H1 (cell line): ENCODE results near the gene MYLK4. TPM values are rescaled to one million over a fixed set of nuclear protein-coding genes. Genes with fewer than 3 reads are reported as not detected.

ENCODE experiments used
- CTCF ChIA-PET: fragments of 300-600 bp; sonication (Branson Sonifier 250); formaldehyde crosslinking; loops from one replicate; lab custom pipeline; 2021; ENCODE audit not compliant: partially characterized antibody; lab: Charles Lee
- POLR2A ChIA-PET: fragments of 300-600 bp; sonication (Branson Sonifier 250); formaldehyde crosslinking; loops from one replicate; lab custom pipeline; 2021; ENCODE audit warnings: inconsistent platforms; ENCODE audit not compliant: partially characterized antibody; lab: Charles Lee
- DNase-seq, 2 experiments: peaks; one replicate each; pipeline versions ENCODE4 v3.0.0 to v3.0.0-alpha.2; 2010 to 2022; ENCODE audit warnings: low spot score in 2 of 2, low read depth in 1 of 2, mixed read lengths in 1 of 2
- FAIRE-seq: peaks from 2 replicates; lab custom pipeline; 2011; peaks lifted over from hg19 to GRCh38; lab: Jason Lieb, UNC
- H2AFZ ChIP-seq: 2 replicates; pipeline ENCODE4 v1.8.1; 2012; ENCODE audit warnings: low read length, inconsistent platforms
- H2AK5ac ChIP-seq: 2 replicates; pipeline ENCODE4 v1.6.1; 2013; ENCODE audit warnings: low read depth, low read length
- H2BK120ac ChIP-seq: replicated peaks from 2 replicates; pipeline ENCODE3; 2013; ENCODE audit warnings: low read depth, low read length, inconsistent platforms
- H2BK12ac ChIP-seq: 2 replicates; pipeline ENCODE4 v1.6.1; 2013; ENCODE audit warnings: low read depth, low read length
- H2BK15ac ChIP-seq: 2 replicates; pipeline ENCODE4 v1.6.1; 2013; ENCODE audit warnings: low read length
- H2BK20ac ChIP-seq: 2 replicates; pipeline ENCODE4 v1.6.1; 2013; ENCODE audit warnings: low read length
- H2BK5ac ChIP-seq: 2 replicates; pipeline ENCODE4 v1.6.1; 2013; ENCODE audit warnings: low read depth, low read length
- H3K14ac ChIP-seq: 2 replicates; pipeline ENCODE4 v1.6.1; 2013; ENCODE audit warnings: inconsistent platforms; ENCODE audit not compliant: insufficient read length
- H3K18ac ChIP-seq: 2 replicates; pipeline ENCODE4 v1.6.1; 2013; ENCODE audit warnings: low read length; ENCODE audit errors: extremely low read depth
- H3K23ac ChIP-seq: 2 replicates; pipeline ENCODE4 v1.6.1; 2013; ENCODE audit warnings: inconsistent platforms; ENCODE audit not compliant: insufficient read length
- H3K23me2 ChIP-seq: 2 replicates; pipeline ENCODE4 v1.6.1; 2013; ENCODE audit warnings: low read depth, low read length
- H3K27ac ChIP-seq: 2 replicates; pipeline ENCODE4 v1.6.1; 2011; ENCODE audit warnings: low read depth, low read length, inconsistent platforms
- H3K27me3 ChIP-seq, 4 experiments: replicated peaks in 1 of 4; 1 replicate in 1 of 4; 2 replicates in 3 of 4; pipeline versions ENCODE4 v1.6.1 to v1.8.1; 2011 to 2013; ENCODE audit warnings: low read length in 3 of 4, mild to moderate bottlenecking in 3 of 4, inconsistent platforms in 2 of 4, mixed read lengths in 2 of 4, moderate library complexity in 1 of 4; ENCODE audit not compliant: control insufficient read depth in 3 of 4, insufficient read depth in 3 of 4; ENCODE audit errors: extremely low read depth in 1 of 4
- H3K36me3 ChIP-seq, 4 experiments: 2 replicates each; pipeline versions ENCODE4 v1.6.1 to v1.8.1; 2011 to 2013; ENCODE audit warnings: mild to moderate bottlenecking in 4 of 4, low read length in 3 of 4, moderate library complexity in 2 of 4, control low read depth in 1 of 4, inconsistent platforms in 1 of 4; ENCODE audit not compliant: insufficient read depth in 4 of 4, control insufficient read depth in 2 of 4
- H3K4ac ChIP-seq: replicated peaks from 2 replicates; pipeline ENCODE3; 2013; ENCODE audit warnings: low read length, low read depth, mixed read lengths, inconsistent platforms; ENCODE audit not compliant: insufficient read length
- H3K4me1 ChIP-seq, 4 experiments: replicated peaks in 1 of 4; 1 replicate in 1 of 4; 2 replicates in 3 of 4; pipeline versions ENCODE4 v1.6.1 to v1.8.1; 2011 to 2013; ENCODE audit warnings: low read length in 3 of 4, inconsistent platforms in 2 of 4, mixed read lengths in 1 of 4; ENCODE audit not compliant: insufficient read depth in 4 of 4, control insufficient read depth in 3 of 4
- H3K4me2 ChIP-seq, 2 experiments: 2 replicates each; pipeline versions ENCODE4 v1.6.1 to v1.8.1; 2011 to 2013; ENCODE audit warnings: low read depth in 2 of 2, low read length in 2 of 2, control low read depth in 1 of 2, inconsistent platforms in 1 of 2, mild to moderate bottlenecking in 1 of 2; ENCODE audit not compliant: insufficient read depth in 1 of 2
- H3K4me3 ChIP-seq, 4 experiments: fragments of 200-600, 300-600 bp in 1 of 4; sonication (generic), shearing (Covaris generic), sonication (Bioruptor Twin) in 1 of 4; 2 replicates each; pipeline versions ENCODE4 v1.5.1 to v1.8.1; 2011 to 2016; ENCODE audit warnings: low read length in 4 of 4, low read depth in 3 of 4, control low read depth in 2 of 4, inconsistent platforms in 2 of 4, mild to moderate bottlenecking in 2 of 4, mixed read lengths in 1 of 4, moderate library complexity in 1 of 4; ENCODE audit not compliant: insufficient read depth in 2 of 4; ENCODE audit errors: extremely low read depth in 1 of 4
- H3K56ac ChIP-seq: replicated peaks from 2 replicates; pipeline ENCODE3; 2013; ENCODE audit warnings: low read depth, mild to moderate bottlenecking, mixed read lengths, low read length, inconsistent platforms; ENCODE audit not compliant: insufficient read length
- H3K79me1 ChIP-seq: 2 replicates; pipeline ENCODE4 v1.6.1; 2013; ENCODE audit warnings: low read depth, low read length, control low read depth
- H3K79me2 ChIP-seq, 2 experiments: 2 replicates each; pipeline versions ENCODE4 v1.6.1 to v1.8.1; 2012 to 2013; ENCODE audit warnings: low read length in 2 of 2, mild to moderate bottlenecking in 2 of 2, inconsistent platforms in 1 of 2; ENCODE audit not compliant: insufficient read depth in 2 of 2, control insufficient read depth in 1 of 2
- H3K9ac ChIP-seq, 4 experiments: replicated peaks in 1 of 4; 1 replicate in 1 of 4; 2 replicates in 3 of 4; pipeline versions ENCODE4 v1.6.1 to v1.8.1; 2011 to 2013; ENCODE audit warnings: low read depth in 3 of 4, low read length in 3 of 4, control low read depth in 2 of 4, mild to moderate bottlenecking in 2 of 4, moderate library complexity in 2 of 4, inconsistent platforms in 1 of 4; ENCODE audit errors: extremely low read depth in 1 of 4
- H3K9me3 ChIP-seq, 2 experiments: 2 replicates each; pipeline versions ENCODE4 v1.6.1 to v1.8.1; 2012 to 2013; ENCODE audit warnings: mild to moderate bottlenecking in 2 of 2, moderate library complexity in 2 of 2, control low read depth in 1 of 2, inconsistent platforms in 1 of 2, low read depth in 1 of 2, low read length in 1 of 2, mixed read lengths in 1 of 2; ENCODE audit not compliant: insufficient read depth in 2 of 2
- H4K20me1 ChIP-seq, 2 experiments: replicated peaks in 1 of 2; 2 replicates each; pipeline versions ENCODE3 to v1.8.1; 2011 to 2013; ENCODE audit warnings: inconsistent platforms in 2 of 2, low read length in 2 of 2, mild to moderate bottlenecking in 1 of 2; ENCODE audit not compliant: insufficient read depth in 2 of 2, control insufficient read depth in 1 of 2
- H4K5ac ChIP-seq: 2 replicates; pipeline ENCODE4 v1.6.1; 2013; ENCODE audit warnings: low read length, low read depth, mixed read lengths, inconsistent platforms; ENCODE audit not compliant: insufficient read length
- H4K8ac ChIP-seq: 2 replicates; pipeline ENCODE4 v1.8.0; 2013; ENCODE audit warnings: mild to moderate bottlenecking, moderate library complexity, low read length, inconsistent platforms; ENCODE audit not compliant: insufficient read depth; ENCODE audit errors: extremely low read depth
- H4K91ac ChIP-seq: replicated peaks from 2 replicates; pipeline ENCODE3; 2013; ENCODE audit warnings: low read length, mixed read lengths, inconsistent platforms; ENCODE audit not compliant: insufficient read length
- ATF3 ChIP-seq: IDR thresholded peaks from 2 replicates; pipeline ENCODE4 v1.6.1; 2011; ENCODE audit warnings: low read depth, mild to moderate bottlenecking, low read length; ENCODE audit not compliant: insufficient read depth
- EP300 ChIP-seq, 2 experiments: IDR thresholded peaks; 1 replicate in 1 of 2; 2 replicates in 1 of 2; pipeline ENCODE4 v1.6.1; 2011 to 2012; ENCODE audit warnings: low read depth in 2 of 2, low read length in 2 of 2, mild to moderate bottlenecking in 2 of 2, borderline replicate concordance in 1 of 2, inconsistent platforms in 1 of 2, moderate library complexity in 1 of 2
- WGBS, 2 experiments: shearing (Covaris generic) in 1 of 2; methylation state at CpG; one replicate each; pipeline versions ENCODE4 v1.1.6 to v1.1.7; 2013 to 2015; ENCODE audit warnings: low lambda C conversion rate in 2 of 2, mixed read lengths in 2 of 2, inconsistent platforms in 1 of 2, low coverage in 1 of 2, missing lambda C conversion rate in 1 of 2; ENCODE audit not compliant: insufficient replicate concordance in 2 of 2, insufficient coverage in 1 of 2, insufficient read length in 1 of 2; ENCODE audit errors: extremely low coverage in 1 of 2, missing lambda C conversion rate in 1 of 2; 5-methylcytosine and 5-hydroxymethylcytosine counted together
- polyA plus RNA-seq, 7 experiments: library from polyadenylated mRNA; depleted of rRNA in 3 of 7; stranded (reverse) in 5 of 7; unstranded in 2 of 7; fragments of >200 nt in 5 of 7; fragments of 200-250 nt in 2 of 7; gene quantifications; 1 replicate in 5 of 7; 2 replicates in 1 of 7; 4 replicates in 1 of 7; pipeline versions ENCODE4 v1.2.1 to v1.2.3, GENCODE V29; 2011 to 2013; ENCODE audit warnings: missing spikeins in 2 of 7, mixed read lengths in 2 of 7
- total RNA-seq: library from RNA; stranded (reverse); fragmentation: NEBNext Ultra II Directional; extraction: Animal tissue kit (Norgen Biotek cat#: 25700); gene quantifications from 2 replicates; pipeline ENCODE4 v1.2.1, GENCODE V29; 2021

The MYLK4 gene
- total and polyA plus RNA-seq, 2 of the 8 experiments (the other 6 are each of a cell fraction or from before 2014, with no cell fraction given), result 0.11 to 0.17 TPM

GRCh38 chr6:2745246-2745645 lies 5.5 kb downstream of the MYLK4 start:
- H2BK15ac ChIP-seq, result no peak overlapping the region
- WGBS, 2 experiments, result 94% methylated on average over 4 of the region's 4 CpGs; no CpG with 5 or more reads in 1 of the 2 experiments
- peaks cover 0 to 5% (median 4%) of the 10 kb centered on the region in 4 experiments; a peak in 5 of 7 replicates for H3K4me1 ChIP-seq

More at GRCh38 chr6:2745246-2745645, 5.5 kb downstream of the MYLK4 start:
- DNase-seq, result no peak
- Histone ChIP-seq H3K36me3 (no peaks in the 10 kb centered on the region), H4K20me1 (no peaks in the 10 kb centered on the region), H3K23ac (no peak overlapping the region), H3K14ac (no peak overlapping the region), H4K5ac (no peak overlapping the region), H3K56ac (no peak overlapping the region), H3K23me2 (no peaks in the 10 kb centered on the region), H3K4me2 (no peak overlapping the region), H3K27ac (no peak overlapping the region), H3K4ac (no peak overlapping the region), H2BK12ac (no peak overlapping the region), H2BK20ac (no peak overlapping the region), H3K18ac (no peak overlapping the region), H3K9ac (no peak overlapping the region), H3K27me3 (no peaks in the 10 kb centered on the region; a peak in 1 of 7 replicates), H4K91ac (no peak overlapping the region), H3K79me2 (no peaks in the 10 kb centered on the region), H3K9me3 (no peaks in the 10 kb centered on the region), H3K4me3 (no peak overlapping the region), H2AK5ac (no peak overlapping the region), H2AFZ (no peak overlapping the region), H4K8ac (no peak overlapping the region; the same call in 1 of the 2 replicates), H2BK120ac (no peak overlapping the region), H2BK5ac (no peak overlapping the region), H3K79me1 (no peaks in the 10 kb centered on the region)
- no peak for FAIRE-seq
- no peak for TF ChIP-seq EP300 (IDR thresholded peaks at IDR 0.05; ENCODE audit: borderline replicate concordance in 1 of 2, low read depth in 2 of 2, low read length in 2 of 2)
- TF ChIP-seq ATF3, result no peak
- CTCF ChIA-PET, result interaction anchor here (0.6 to 9.9 kb wide), 5 partner anchors 10 to 237 kb away, joined by 3 to 163 read pairs (median 4); no protein-coding TSS in a partner anchor
- POLR2A ChIA-PET, result interaction anchor here (1.3 kb wide), 1 partner anchor 13 kb away, joined by 3 read pairs; no protein-coding TSS in a partner anchor
